Right lobe of liver (tissue), 6 donors: ENCODE data around the gene PELI3. TPM values are rescaled to one million over a fixed set of nuclear protein-coding genes. Genes with fewer than 3 reads are reported as not detected.

Experiments used
- ATAC-seq, 4 donors: fragments of 200-7000 bp; cut with Tn5 transposase; one replicate each; pipeline ENCODE4 v1.9.1; 2020; ENCODE audit warnings: mild to moderate bottlenecking in 4 of 4, moderate library complexity in 4 of 4
- DNase-seq, 3 donors: peaks; one replicate each; pipeline ENCODE4 v3.0.0-alpha.2; 2020
- H3K27ac ChIP-seq, 3 donors: fragments of 200-600 bp; one replicate each; pipeline ENCODE4 v1.8.0; 2022
- H3K27me3 ChIP-seq, 2 donors: fragments of 200-600 bp; one replicate each; pipeline ENCODE4 v1.8.0; 2022
- H3K36me3 ChIP-seq, 4 donors: fragments of 200-600 bp; sonication (generic) in 1 of 4; one replicate each; pipeline versions ENCODE4 v1.5.1 to v1.8.0; 2017 to 2022; ENCODE audit warnings: control low read depth in 1 of 4
- H3K4me1 ChIP-seq, 4 donors: fragments of 200-600 bp; sonication (generic) in 1 of 4; one replicate each; pipeline versions ENCODE4 v1.5.1 to v1.8.0; 2017 to 2022; ENCODE audit warnings: control low read depth in 1 of 4
- H3K4me3 ChIP-seq, 3 donors: fragments of 200-600 bp; one replicate each; pipeline ENCODE4 v1.8.0; 2022
- H3K9me3 ChIP-seq, 4 donors: fragments of 200-600 bp; sonication (generic) in 1 of 4; one replicate each; pipeline versions ENCODE4 v1.5.1 to v1.8.0; 2017 to 2022; ENCODE audit warnings: control low read depth in 1 of 4
- POLR2A ChIP-seq: fragments of 450-650 bp; IDR thresholded peaks from one replicate; pipeline ENCODE4 v1.6.1; 2017; ENCODE audit warnings: antibody characterized with exemption, mild to moderate bottlenecking
- WGBS: methylation state at CpG from one replicate; pipeline ENCODE4 v1.1.6; 2018; ENCODE audit warnings: low coverage, low lambda C conversion rate; ENCODE audit not compliant: insufficient coverage; ENCODE audit errors: missing lambda C conversion rate; 5-methylcytosine and 5-hydroxymethylcytosine counted together
- intact Hi-C, 2 donors: fragments of 100-400 bp; cut with DNase I; formaldehyde crosslinking; loops; one replicate each; pipeline versions ENCODE4 v1.11.2 to v1.14.1; 2022
- small RNA-seq, 2 experiments: library from RNA; depleted of rRNA; stranded (forward); fragments of <200 nt; gene quantifications; one replicate each; pipeline ENCODE3, GENCODE V24; 2016
- total RNA-seq, 6 experiments: library from RNA; depleted of rRNA in 2 of 6; stranded (reverse); fragments of >200 nt in 2 of 6; fragmentation: NEBNext Ultra II Directional in 3 of 6; extraction: Animal tissue kit (Norgen Biotek cat#: 25700) in 3 of 6; gene quantifications; one replicate each; pipeline versions ENCODE4 v1.1.0 to v1.2.4, GENCODE V29; 2016 to 2023
- TF ChIP-seq, protein P1 (sequence below), 4 donors: fragments of 200-600 bp in 3 of 4; fragments of 450-650 bp in 1 of 4; IDR thresholded peaks; one replicate each; pipeline versions ENCODE4 v1.5.1 to v1.8.0; 2016 to 2022; ENCODE audit warnings: antibody characterized with exemption in 4 of 4, mild to moderate bottlenecking in 2 of 4
- donor health status: DM: no; HTN: yes; CAD: no.
- donor health status: DM: no; HTN: no; CAD: no.
- donor health status: DM: no; HTN: no; CAD: no.
- donor health status: DM: no; HTN: yes; CAD: no.
- donor health status: DM: no; HTN: yes; CAD: no.

The PELI3 gene
- total RNA-seq, 6 experiments from 2014 or later = 2.0 to 5.3 (median 3.2) TPM

- ATAC-seq (no peak), DNase-seq (no peak)
- Histone ChIP-seq H3K27ac (no peak overlapping the region), H3K27me3 (no peaks in the 10 kb centered on the region), H3K9me3 (no peaks in the 10 kb centered on the region), H3K36me3 (peaks cover 0 to 6% (median under 1%) of the 10 kb centered on the region in 4 donors), H3K4me3 (no peak overlapping the region), H3K4me1 (no peaks in the 10 kb centered on the region)
- no peak for TF ChIP-seq POLR2A
- TF ChIP-seq, protein P1, sequence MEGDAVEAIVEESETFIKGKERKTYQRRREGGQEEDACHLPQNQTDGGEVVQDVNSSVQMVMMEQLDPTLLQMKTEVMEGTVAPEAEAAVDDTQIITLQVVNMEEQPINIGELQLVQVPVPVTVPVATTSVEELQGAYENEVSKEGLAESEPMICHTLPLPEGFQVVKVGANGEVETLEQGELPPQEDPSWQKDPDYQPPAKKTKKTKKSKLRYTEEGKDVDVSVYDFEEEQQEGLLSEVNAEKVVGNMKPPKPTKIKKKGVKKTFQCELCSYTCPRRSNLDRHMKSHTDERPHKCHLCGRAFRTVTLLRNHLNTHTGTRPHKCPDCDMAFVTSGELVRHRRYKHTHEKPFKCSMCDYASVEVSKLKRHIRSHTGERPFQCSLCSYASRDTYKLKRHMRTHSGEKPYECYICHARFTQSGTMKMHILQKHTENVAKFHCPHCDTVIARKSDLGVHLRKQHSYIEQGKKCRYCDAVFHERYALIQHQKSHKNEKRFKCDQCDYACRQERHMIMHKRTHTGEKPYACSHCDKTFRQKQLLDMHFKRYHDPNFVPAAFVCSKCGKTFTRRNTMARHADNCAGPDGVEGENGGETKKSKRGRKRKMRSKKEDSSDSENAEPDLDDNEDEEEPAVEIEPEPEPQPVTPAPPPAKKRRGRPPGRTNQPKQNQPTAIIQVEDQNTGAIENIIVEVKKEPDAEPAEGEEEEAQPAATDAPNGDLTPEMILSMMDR (IDR thresholded peaks at IDR 0.05) = no peak
- no CpG with 5 or more reads among the region's 11 CpGs for WGBS
- intact Hi-C loops = no loop called here
These were observed 56.9 kb downstream of the PELI3 start for GRCh38 chr11:66523611-66524010.

DNA sequence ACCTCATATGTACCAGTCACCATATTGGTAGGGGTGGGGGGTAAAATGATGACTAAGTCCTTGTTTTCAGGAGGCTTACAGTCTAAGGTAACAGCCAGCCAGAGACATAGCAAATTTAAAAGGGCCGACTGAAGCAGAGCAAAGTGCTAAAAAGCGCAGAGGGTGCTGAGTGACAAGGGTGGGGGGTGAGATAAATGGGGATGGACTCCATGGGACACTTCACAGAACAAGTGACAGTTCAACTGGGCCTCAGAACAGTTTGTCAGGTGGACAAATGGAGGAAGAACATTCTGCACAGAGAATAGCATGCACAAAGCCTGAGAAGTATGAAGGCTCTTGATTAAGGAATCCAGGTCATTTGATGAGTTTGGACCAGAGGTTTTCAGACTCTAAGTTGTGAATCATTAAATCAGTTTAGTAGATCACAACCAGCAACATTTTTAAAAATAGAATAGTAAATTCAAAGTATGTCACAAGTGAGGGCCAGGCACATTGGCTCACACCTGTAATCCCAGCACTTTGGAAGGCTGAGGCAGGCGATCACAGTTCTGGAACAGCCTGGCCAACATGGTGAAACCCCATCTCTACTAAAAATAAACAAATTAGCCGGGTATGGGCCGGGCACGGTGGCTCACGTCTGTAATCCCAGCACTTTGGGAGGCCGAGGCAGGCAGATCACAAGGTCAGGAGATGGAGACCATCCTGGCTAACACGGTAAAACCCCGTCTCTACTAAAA is 57.8 kb downstream of the PELI3 start:
- H3K9me3 ChIP-seq = no peaks in the 10 kb centered on the region
- TF ChIP-seq POLR2A = no peak
- TF ChIP-seq, protein P1 (IDR thresholded peaks at IDR 0.05) = no peak
- ATAC-seq = no peak
- H3K4me3 ChIP-seq = no peak overlapping the region
- 92% methylated on average over 9 of the region's 10 CpGs for WGBS
- no peaks in the 10 kb centered on the region for H3K27me3 ChIP-seq
- H3K36me3 ChIP-seq = peaks cover 0 to 6% (median 0%) of the 10 kb centered on the region in 4 donors
- intact Hi-C loops = no loop called here
- no peak for DNase-seq
- H3K4me1 ChIP-seq = no peaks in the 10 kb centered on the region
- H3K27ac ChIP-seq = no peak overlapping the region

Small RNAs within 50 kb of the gene (small RNA-seq; reads per million reads assigned to genes)
- gene RF00416 = 0 reads per million in 2 experiments

Other genes with a start within 250 kb of the PELI3 start
- 10 to 100 TPM in 1 of 6 experiments, 1 to 10 TPM in 5; 3.8 to 11.5 (median 6.3) TPM for gene KLC2, start 209.2 kb upstream of the PELI3 start, total RNA-seq
- gene RAB1B, start 198.3 kb upstream of the PELI3 start, total RNA-seq = 10 to 100 TPM; 52.3 to 69.0 (median 59.6) TPM
- gene CNIH2, start 188.7 kb upstream of the PELI3 start, total RNA-seq = under 1 TPM in 2 of 6 experiments, not detected in 4; 0.26 to 0.51 TPM
- gene YIF1A, start 177.8 kb upstream of the PELI3 start, total RNA-seq = 100 to 1,000 TPM in 3 of 6 experiments, 10 to 100 TPM in 3; 75.0 to 170 (median 97.9) TPM
- gene TMEM151A, start 175.0 kb upstream of the PELI3 start, total RNA-seq = under 1 TPM in 4 of 6 experiments, not detected in 2; 0.13 to 0.86 (median 0.45) TPM
- gene CD248, start 149.9 kb upstream of the PELI3 start, total RNA-seq = 1 to 10 TPM in 3 of 6 experiments, under 1 TPM in 3; 0.37 to 3.2 (median 0.94) TPM
- 1 to 10 TPM in 3 of 6 experiments, under 1 TPM in 3; 0.46 to 1.8 (median 0.94) TPM for gene RIN1, start 130.5 kb upstream of the PELI3 start, total RNA-seq
- gene BRMS1, start 121.8 kb upstream of the PELI3 start, total RNA-seq = 10 to 100 TPM in 5 of 6 experiments, 1 to 10 TPM in 1; 8.2 to 31.9 (median 12.1) TPM
- 10 to 100 TPM in 5 of 6 experiments, 1 to 10 TPM in 1; 6.3 to 25.4 (median 15.6) TPM for gene B4GAT1, start 119.3 kb upstream of the PELI3 start, total RNA-seq
- gene SLC29A2, start 95.1 kb upstream of the PELI3 start, total RNA-seq = 1 to 10 TPM in 4 of 6 experiments, under 1 TPM in 2; 0.35 to 2.2 (median 1.1) TPM
- gene NPAS4, start 45.9 kb upstream of the PELI3 start, total RNA-seq = not detected
- gene MRPL11, start 28.1 kb upstream of the PELI3 start, total RNA-seq = 10 to 100 TPM; 17.6 to 34.1 (median 28.6) TPM
- gene DPP3, start 13.5 kb downstream of the PELI3 start, total RNA-seq = 10 to 100 TPM; 18.0 to 25.6 (median 22.0) TPM
- gene BBS1, start 43.7 kb downstream of the PELI3 start, total RNA-seq = 10 to 100 TPM in 4 of 6 experiments, 1 to 10 TPM in 2; 6.2 to 18.1 (median 11.2) TPM
- gene ZDHHC24, start 79.1 kb downstream of the PELI3 start, total RNA-seq = 10 to 100 TPM in 1 of 6 experiments, 1 to 10 TPM in 5; 3.6 to 15.5 (median 5.8) TPM
- gene ACTN3, start 80.0 kb downstream of the PELI3 start, total RNA-seq = not detected
- 10 to 100 TPM; 35.3 to 54.4 (median 44.7) TPM for gene CTSF, start 101.7 kb downstream of the PELI3 start, total RNA-seq
- gene CCDC87, start 126.2 kb downstream of the PELI3 start, total RNA-seq = under 1 TPM in 5 of 6 experiments, not detected in 1; 0.07 to 0.37 (median 0.12) TPM
- 10 to 100 TPM; 22.6 to 54.2 (median 34.3) TPM for gene CCS, start 126.3 kb downstream of the PELI3 start, total RNA-seq
- 10 to 100 TPM; 25.1 to 63.7 (median 27.4) TPM for gene RBM14, start 149.7 kb downstream of the PELI3 start, total RNA-seq
- gene RBM4, start 171.8 kb downstream of the PELI3 start, total RNA-seq = 10 to 100 TPM; 40.3 to 57.0 (median 48.4) TPM
- 1 to 10 TPM; 3.6 to 9.4 (median 6.9) TPM for gene RBM4B, start 211.0 kb downstream of the PELI3 start, total RNA-seq